Esophagus muscularis mucosa (tissue), 4 donors: ENCODE results near the gene AHCY. TPM values are rescaled to one million over a fixed set of nuclear protein-coding genes. Genes with fewer than 3 reads are reported as not detected.

Experiments used
- DNase-seq: peaks from one replicate; pipeline ENCODE4 v3.0.0-alpha.2; 2017; ENCODE audit errors: extremely low spot score
- H3K27ac ChIP-seq, 4 donors: fragments of 200-600 bp; sonication (generic); replicated peaks in 1 of 4; 1 replicate in 3 of 4; 2 replicates in 1 of 4; pipeline ENCODE4 v1.5.1; 2016 to 2019; ENCODE audit warnings: mild to moderate bottlenecking in 1 of 4
- H3K27me3 ChIP-seq, 4 donors: fragments of 200-600 bp; sonication (generic); one replicate each; pipeline versions ENCODE4 v1.5.1 to v1.6.0; 2016 to 2019
- H3K36me3 ChIP-seq, 4 donors: fragments of 200-600 bp; sonication (generic); one replicate each; pipeline ENCODE4 v1.5.1; 2016 to 2019
- H3K4me1 ChIP-seq, 4 donors: fragments of 200-600 bp; sonication (generic); one replicate each; pipeline ENCODE4 v1.5.1; 2016 to 2019
- H3K4me3 ChIP-seq, 4 donors: fragments of 200-600 bp; sonication (generic); 1 replicate in 2 of 4; 2 replicates in 2 of 4; pipeline ENCODE4 v1.5.1; 2016 to 2019; ENCODE audit warnings: mild to moderate bottlenecking in 4 of 4, moderate library complexity in 1 of 4
- H3K9me3 ChIP-seq, 4 donors: fragments of 200-600 bp; sonication (generic); 1 replicate in 3 of 4; 2 replicates in 1 of 4; pipeline ENCODE4 v1.5.1; 2016 to 2019
- EP300 ChIP-seq: sonication (generic); formaldehyde crosslinking; IDR thresholded peaks from one replicate; pipeline ENCODE4 v1.6.1; 2017; ENCODE audit warnings: antibody characterized with exemption
- POLR2A ChIP-seq: fragments of 450-650 bp; IDR thresholded peaks from one replicate; pipeline ENCODE4 v1.6.1; 2017; ENCODE audit warnings: antibody characterized with exemption, moderate library complexity, mild to moderate bottlenecking, low read depth
- POLR2AphosphoS5 ChIP-seq, 2 donors: sonication (generic); formaldehyde crosslinking; IDR thresholded peaks; one replicate each; pipeline ENCODE4 v1.6.1; 2017; ENCODE audit warnings: antibody characterized with exemption in 2 of 2
- WGBS: methylation state at CpG from one replicate; pipeline ENCODE4 v1.1.5; 2018; 5-methylcytosine and 5-hydroxymethylcytosine counted together
- intact Hi-C: fragments of 100-400 bp; cut with DNase I; formaldehyde crosslinking; loops from one replicate; pipeline ENCODE4 v1.15.1; 2023
- total RNA-seq, 4 donors: library from RNA; depleted of rRNA; stranded (reverse); fragments of >200 nt; gene quantifications; one replicate each; pipeline versions ENCODE4 v1.1.0 to v1.2.1, GENCODE V29; 2016
- TF ChIP-seq, protein P1 (sequence below), 3 experiments: fragments of 200-600 bp in 2 of 3; fragments of 450-650 bp in 1 of 3; sonication (generic) in 2 of 3; IDR thresholded peaks; one replicate each; pipeline ENCODE4 v1.5.1; 2017 to 2019; ENCODE audit warnings: antibody characterized with exemption in 3 of 3, mild to moderate bottlenecking in 2 of 3, moderate library complexity in 1 of 3

Gene AHCY
- total RNA-seq, 4 donors from 2014 or later: 52.7 to 77.0 (median 71.0) TPM

DNA sequence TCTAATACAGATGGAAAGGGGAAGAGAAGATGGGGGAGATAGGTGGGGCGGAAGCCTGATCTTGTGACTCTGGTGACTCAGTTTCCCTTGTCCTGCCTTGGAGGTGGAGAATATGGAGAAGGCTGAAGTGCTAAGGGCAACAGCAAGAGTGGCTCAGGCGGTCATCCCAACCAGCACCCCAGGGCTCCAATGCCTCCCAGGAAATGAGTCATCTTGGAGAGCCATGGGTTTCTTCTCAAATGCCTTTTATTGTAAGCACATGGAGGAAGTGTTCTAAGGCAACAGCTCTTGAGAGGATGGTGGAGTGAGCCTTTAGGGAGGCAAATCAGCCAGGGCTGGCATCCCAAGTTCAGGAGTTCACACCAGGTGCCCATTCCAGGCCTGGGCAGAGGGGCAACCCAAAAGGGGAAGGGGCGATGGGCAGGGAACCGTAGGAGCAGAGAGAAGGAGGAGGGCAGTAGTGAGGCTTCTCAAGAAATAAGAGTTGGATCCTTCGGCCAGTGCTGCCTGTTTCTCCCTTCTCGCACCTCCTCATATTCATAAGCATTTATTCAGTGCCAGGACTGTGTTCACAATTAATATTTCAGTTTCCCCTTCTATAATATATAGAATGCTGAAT, 13.2 kb upstream of the AHCY start:
- Histone ChIP-seq H3K36me3 (no peaks in the 10 kb centered on the region), H3K27me3 (peaks cover 0 to 13% (median 6%) of the 10 kb centered on the region in 4 donors), H3K27ac (no peak overlapping the region), H3K4me1 (peaks cover 7 to 17% (median 17%) of the 10 kb centered on the region in 4 donors), H3K9me3 (no peaks in the 10 kb centered on the region), H3K4me3 (no peak overlapping the region)
- 87% methylated on average over 6 of the region's 6 CpGs for WGBS
- no peak for DNase-seq
- TF ChIP-seq POLR2AphosphoS5 (IDR thresholded peaks at IDR 0.05): no peak
- TF ChIP-seq, protein P1, sequence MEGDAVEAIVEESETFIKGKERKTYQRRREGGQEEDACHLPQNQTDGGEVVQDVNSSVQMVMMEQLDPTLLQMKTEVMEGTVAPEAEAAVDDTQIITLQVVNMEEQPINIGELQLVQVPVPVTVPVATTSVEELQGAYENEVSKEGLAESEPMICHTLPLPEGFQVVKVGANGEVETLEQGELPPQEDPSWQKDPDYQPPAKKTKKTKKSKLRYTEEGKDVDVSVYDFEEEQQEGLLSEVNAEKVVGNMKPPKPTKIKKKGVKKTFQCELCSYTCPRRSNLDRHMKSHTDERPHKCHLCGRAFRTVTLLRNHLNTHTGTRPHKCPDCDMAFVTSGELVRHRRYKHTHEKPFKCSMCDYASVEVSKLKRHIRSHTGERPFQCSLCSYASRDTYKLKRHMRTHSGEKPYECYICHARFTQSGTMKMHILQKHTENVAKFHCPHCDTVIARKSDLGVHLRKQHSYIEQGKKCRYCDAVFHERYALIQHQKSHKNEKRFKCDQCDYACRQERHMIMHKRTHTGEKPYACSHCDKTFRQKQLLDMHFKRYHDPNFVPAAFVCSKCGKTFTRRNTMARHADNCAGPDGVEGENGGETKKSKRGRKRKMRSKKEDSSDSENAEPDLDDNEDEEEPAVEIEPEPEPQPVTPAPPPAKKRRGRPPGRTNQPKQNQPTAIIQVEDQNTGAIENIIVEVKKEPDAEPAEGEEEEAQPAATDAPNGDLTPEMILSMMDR (IDR thresholded peaks at IDR 0.05): no peak
- no peak for TF ChIP-seq EP300
- no peak for TF ChIP-seq POLR2A
- intact Hi-C loops: loop anchor here (10.0 kb wide), 2 partner anchors 208 to 458 kb away; no protein-coding TSS in a partner anchor

GRCh38 chr20:34315236-34315635, 12.1 kb upstream of the AHCY start:
- Histone ChIP-seq H3K27me3 (peaks cover 0 to 15% (median 7%) of the 10 kb centered on the region in 4 donors), H3K27ac (no peak overlapping the region), H3K4me1 (peaks cover 7 to 20% (median 19%) of the 10 kb centered on the region in 4 donors), H3K9me3 (no peaks in the 10 kb centered on the region), H3K36me3 (no peaks in the 10 kb centered on the region), H3K4me3 (no peak overlapping the region)
- DNase-seq: no peak
- no peak for TF ChIP-seq EP300
- TF ChIP-seq POLR2AphosphoS5 (IDR thresholded peaks at IDR 0.05): no peak
- TF ChIP-seq POLR2A: no peak
- TF ChIP-seq, protein P1 (IDR thresholded peaks at IDR 0.05): no peak
- intact Hi-C loops: loop anchor here (10.0 kb wide), 2 partner anchors 210 to 460 kb away; no protein-coding TSS in a partner anchor
- 91% methylated on average over 3 of the region's 3 CpGs for WGBS

GRCh38 chr20:34312544-34313217, 9.5 kb upstream of the AHCY start:
- Histone ChIP-seq H3K27ac (no peak overlapping the region), H3K4me3 (peak overlapping the region in 3 of 4 donors; percentile 10 to 36 (median 26))
- no peak for TF ChIP-seq POLR2A
- TF ChIP-seq, protein P1 (IDR thresholded peaks at IDR 0.05): peak in 2 of 3 experiments; percentile 97 to 99
- no peak for TF ChIP-seq EP300
- TF ChIP-seq POLR2AphosphoS5 (IDR thresholded peaks at IDR 0.05): peak; percentile 30 to 71

DNA sequence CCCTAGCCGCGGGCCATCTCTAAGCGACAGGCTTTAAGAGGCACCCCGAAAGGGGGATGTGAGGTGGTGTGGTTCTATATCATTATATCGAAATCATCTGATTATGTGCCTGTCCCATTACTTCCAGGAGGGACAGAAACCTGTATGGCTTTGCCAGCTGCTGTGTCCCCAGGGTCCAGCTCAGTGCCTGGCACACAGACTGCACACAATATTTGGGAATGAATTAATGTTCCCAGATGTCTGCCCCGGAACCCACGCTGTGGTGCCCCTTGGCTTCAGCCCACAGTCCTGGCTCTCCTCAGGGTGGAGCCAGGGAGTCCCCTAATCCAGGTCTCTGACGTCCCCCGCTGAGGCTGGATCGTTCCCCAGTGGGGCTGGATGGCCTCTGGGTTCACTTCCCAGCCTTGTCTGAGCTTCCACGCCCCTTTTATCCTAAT, 8.9 kb upstream of the AHCY start:
- Histone ChIP-seq H3K4me3 (peak overlapping the region; percentile 20 to 36 (median 27)), H3K9me3 (no peaks in the 10 kb centered on the region), H3K27me3 (peaks cover 0 to 15% (median 7%) of the 10 kb centered on the region in 4 donors), H3K36me3 (no peaks in the 10 kb centered on the region), H3K4me1 (peaks cover 7 to 20% (median 19%) of the 10 kb centered on the region in 4 donors), H3K27ac (no peak overlapping the region)
- intact Hi-C loops: loop anchor here (2.0 to 10.0 kb wide), 3 partner anchors 165 to 463 kb away; no protein-coding TSS in a partner anchor
- DNase-seq: no peak
- TF ChIP-seq POLR2AphosphoS5 (IDR thresholded peaks at IDR 0.05) (no peak), EP300 (no peak), POLR2A (no peak)
- TF ChIP-seq, protein P1 (IDR thresholded peaks at IDR 0.05): no peak
- WGBS: 31% methylated on average over 11 of the region's 11 CpGs

More at GRCh38 chr20:34312544-34313217, 9.5 kb upstream of the AHCY start:
- DNase-seq: peak; percentile 96
- Histone ChIP-seq H3K36me3 (no peaks in the 10 kb centered on the region), H3K4me1 (peaks cover 7 to 20% (median 19%) of the 10 kb centered on the region in 4 donors), H3K9me3 (no peaks in the 10 kb centered on the region), H3K27me3 (peaks cover 0 to 15% (median 7%) of the 10 kb centered on the region in 4 donors)
- intact Hi-C loops: loop anchor here (2.0 to 10.0 kb wide), 3 partner anchors 164 to 462 kb away; no protein-coding TSS in a partner anchor
- 13% methylated on average over 9 of the region's 14 CpGs for WGBS
